Stimulated activated CD8-positive, alpha-beta memory T cell treated with anti-CD3 and anti-CD28 coated beads, Interleukin-7, amount 100 ng/mL, for 24 hours (primary cell): Measurements from ENCODE around the gene WSB2.
"Not testable (repeated sequence)": the region's sequence is repeated elsewhere in the genome, so short reads cannot be mapped to it uniquely, and the experiment has no call there.

Experiments used
- DNase-seq: peaks from one replicate; pipeline ENCODE4 v3.0.0-alpha.2; 2020; ENCODE audit warnings: low read depth

Gene WSB2

DNA sequence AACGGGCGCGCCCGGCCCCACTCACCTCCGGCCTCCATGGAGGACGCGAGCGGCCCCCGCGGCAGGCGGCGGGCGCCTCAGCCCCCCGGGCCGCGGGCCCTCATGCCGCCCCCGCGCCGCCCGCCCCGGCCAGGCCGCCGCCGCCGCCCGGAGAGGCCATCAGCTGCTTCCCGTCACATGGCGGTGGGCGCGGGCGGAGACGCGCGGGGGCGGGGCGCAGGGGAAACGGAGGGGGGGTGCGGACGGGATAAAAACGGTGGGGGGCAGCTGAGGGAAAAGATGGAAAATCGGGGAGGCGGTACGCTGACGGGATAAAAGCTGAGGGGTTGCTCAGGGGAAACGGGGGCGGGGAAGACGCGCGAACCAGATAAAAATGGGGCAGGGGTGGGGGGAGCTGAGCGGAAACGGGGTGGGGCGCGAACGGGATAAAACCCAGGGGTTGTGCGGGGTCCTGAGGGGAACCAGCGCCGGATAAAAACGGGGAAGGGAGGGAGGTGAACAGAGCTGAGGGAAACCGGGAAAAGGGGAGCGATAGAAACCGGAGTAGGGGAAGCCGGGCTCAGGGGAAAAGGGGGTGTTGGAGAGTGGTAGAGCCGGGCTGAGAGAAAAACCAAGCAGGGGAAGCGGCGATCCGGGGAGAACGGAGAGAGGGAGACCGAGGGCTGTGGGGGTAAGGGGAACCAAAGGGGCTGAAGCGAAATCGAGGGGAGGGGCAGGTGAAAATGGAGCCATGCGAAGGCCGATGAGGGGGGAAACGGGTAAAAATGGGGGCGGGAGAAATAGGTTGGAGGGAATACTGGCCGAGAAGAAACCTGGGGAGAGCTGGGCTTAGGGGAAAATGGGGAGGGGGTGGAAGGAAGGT lies at the start of gene WSB2:
Gene WSB2 (minus strand): TSS at position 169 of the 862 bp plus-strand sequence. CDS start 131 bp downstream, at position 38.
- DNase-seq, result no peak

DNA sequence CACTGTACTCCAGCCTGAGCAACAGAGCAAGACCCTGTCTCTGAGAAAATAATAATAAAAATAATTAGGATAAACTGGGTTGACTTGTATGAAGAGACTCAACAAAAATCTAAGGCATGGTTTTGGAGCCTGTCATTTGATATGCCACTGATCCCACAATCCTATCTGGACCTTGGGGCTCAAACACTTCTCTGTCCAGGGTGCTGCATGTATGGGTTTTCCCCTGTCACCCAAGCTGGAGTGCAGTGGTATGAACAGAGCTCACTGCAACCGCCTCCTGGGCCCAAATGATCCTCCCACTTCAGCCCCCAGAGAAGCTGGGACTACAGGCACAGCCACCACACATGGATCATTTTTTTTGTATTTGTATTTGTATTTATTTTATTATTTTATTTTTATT lies 48.1 kb upstream of the WSB2 start:
- no peak for DNase-seq

DNA sequence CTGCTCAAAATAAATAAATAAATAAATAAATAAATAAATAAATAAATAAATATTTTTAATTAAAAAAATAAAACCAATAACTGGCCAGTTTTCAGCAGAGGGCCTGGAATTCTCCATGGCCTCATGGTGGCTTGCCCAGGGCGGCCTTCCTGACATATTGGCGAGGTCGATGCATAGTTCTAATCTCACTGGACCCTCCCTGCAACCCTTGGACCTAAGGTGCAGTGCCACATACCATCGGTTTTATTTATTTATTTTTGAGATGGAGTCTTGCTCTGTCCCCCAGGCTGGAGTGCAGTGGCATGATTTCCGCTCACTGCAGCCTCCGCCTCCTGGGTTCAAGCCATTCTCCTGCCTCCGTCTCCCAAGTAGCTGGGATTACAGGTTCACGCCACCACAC lies 46.7 kb upstream of the WSB2 start:
- no peak for DNase-seq

DNA sequence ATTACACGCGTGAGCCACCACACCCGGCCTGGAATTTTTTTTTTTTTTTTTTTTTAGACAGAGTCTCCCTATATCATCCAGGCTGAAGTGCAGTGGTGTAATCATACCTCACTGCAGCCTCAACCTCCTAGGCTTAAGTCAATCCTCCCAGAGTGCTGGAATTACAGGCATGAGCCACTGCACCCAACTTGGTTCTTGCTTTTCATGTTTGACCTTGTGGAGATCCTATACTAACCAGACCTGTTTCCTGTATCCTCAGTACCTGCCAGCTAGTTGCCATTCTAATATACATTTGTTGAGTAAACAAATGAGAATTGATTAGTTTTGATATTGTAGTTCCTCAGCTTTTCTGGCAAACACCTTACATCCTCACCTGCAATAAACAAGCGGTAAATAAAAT lies 46.0 kb upstream of the WSB2 start:
- no peak for DNase-seq

DNA sequence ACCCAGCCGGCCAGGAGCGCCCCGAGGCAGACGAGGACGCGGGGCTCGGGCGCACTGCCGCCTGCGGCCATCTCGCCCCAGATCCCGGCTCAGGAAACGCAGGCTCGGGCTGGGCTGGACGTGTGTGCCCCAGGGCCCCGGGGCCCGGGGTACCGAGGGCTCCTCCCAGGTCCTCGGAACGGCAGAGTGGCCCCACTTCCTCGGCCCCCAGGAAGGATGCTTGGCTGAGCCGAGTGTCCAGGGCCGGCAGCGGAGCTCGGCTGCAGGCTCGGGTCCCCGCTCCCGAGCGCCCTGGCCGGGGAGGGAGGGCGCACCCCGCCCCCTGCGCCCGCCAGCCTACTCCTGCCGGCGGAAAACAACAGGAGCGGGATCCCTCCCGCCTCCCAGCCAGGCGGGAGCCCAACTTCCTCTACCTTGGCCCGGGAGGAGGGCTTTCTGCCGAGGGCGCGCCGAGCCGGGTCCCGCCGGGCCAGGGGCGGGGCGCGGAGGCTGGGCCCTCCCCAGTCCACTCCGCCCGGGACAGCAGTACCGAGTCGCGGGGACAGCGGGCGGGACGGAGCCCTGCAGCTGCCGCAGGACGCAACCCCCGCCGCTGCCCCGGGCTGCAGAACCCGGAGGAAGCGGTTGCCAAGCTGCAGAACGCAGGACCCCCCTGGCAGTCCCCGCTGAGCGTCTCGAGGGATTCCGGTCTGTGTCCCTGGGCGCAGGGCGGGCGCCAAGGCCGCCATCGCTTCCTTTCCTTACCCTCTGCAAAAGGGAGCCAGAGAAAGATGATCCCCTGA lies 42.8 kb upstream of the WSB2 start, which contains the start of gene VSIG10:
Gene VSIG10 (minus strand): TSS at position 411 of the 782 bp plus-strand sequence. CDS start 340 bp downstream, at position 71.
- DNase-seq, result no peak

DNA sequence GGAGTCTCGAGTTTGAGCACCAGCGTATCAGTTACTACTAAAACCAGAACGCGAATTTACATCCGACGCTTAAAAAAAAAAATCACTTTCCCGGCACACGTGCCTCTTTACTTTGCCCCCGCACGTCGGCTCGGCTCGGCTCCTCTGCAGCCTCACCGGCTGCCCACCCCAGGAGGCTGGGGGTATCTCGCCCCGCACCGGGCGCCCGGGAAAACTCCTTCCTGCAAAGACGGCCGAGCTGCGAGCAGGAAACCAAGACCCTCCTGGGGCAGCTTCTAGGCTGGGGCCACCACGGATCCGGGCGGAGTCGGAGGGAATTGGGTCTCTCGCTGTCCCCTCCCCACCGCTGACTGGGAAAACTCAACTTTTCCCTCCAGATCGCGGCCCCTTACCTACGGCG lies 42.2 kb upstream of the WSB2 start:
- DNase-seq, result no peak

GRCh38 chr12:118102609-118103008 lies 41.6 kb upstream of the WSB2 start:
- no peak for DNase-seq

- no peak for DNase-seq
Observed at GRCh38 chr12:118102070-118102469, 41.1 kb upstream of the WSB2 start.

GRCh38 chr12:118101051-118101450 lies 40.1 kb upstream of the WSB2 start:
- DNase-seq, result no peak

DNA sequence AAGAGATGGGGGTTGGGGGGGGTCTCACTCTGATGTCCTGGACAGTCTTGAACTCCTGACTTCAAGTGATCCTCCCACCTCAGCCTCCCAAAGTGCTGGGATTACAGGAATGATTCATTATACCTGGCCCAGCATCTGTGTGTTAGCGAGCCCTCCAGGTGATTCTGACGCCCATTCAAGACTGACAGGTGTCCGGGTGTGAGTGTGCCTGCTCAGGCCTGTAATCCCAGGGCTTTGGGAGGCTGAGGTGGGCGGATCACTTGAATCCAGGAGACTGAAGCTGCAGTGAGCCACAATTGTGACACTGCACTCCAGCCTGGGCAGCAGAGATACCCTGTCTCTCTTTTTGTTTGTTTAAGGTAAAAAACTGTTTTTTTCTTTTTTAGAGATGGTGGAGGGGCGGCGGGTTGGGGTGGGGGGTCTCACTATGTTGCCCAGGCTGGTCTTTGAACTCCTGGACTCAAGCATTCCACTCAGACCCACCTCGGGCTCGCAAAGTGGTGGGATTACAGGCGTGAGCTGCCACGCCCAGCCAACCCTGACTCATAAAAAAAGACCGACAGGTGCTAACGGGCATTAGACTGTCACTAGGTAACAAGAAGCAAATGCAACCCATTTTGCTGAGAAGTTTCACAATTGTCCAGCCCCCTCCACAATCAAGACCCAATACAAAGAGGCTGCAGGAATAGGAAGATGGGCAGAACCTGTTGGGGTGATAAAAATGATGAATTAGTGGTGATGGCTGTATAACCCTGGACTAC lies 38.1 kb upstream of the WSB2 start:
- no peak for DNase-seq

- no peak for DNase-seq
Observed at GRCh38 chr12:118098401-118098800, 37.4 kb upstream of the WSB2 start.

- DNase-seq, result no peak
Observed at GRCh38 chr12:118094039-118094438, 33.1 kb upstream of the WSB2 start.

DNA sequence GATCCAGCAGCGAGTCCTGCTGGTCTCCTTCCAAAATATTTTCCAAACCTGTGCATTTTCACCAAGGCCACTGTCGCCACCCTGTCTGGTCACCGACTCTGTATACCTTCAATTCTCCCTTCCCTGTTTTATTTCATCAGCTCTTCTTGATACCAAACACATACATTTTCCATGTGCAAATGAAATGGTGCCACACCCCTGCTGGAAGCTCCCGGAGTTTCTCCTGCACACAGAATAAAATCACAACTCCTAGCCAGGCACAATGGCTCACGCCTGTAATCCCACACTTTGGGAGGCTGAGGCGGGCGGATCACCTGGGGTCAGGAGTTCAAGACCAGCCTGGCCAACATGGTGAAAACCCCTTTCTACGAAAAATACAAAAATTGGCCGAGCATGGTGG lies 28.8 kb upstream of the WSB2 start:
- DNase-seq, result no peak

GRCh38 chr12:118082161-118082560 lies 21.2 kb upstream of the WSB2 start:
- DNase-seq, result no peak

DNA sequence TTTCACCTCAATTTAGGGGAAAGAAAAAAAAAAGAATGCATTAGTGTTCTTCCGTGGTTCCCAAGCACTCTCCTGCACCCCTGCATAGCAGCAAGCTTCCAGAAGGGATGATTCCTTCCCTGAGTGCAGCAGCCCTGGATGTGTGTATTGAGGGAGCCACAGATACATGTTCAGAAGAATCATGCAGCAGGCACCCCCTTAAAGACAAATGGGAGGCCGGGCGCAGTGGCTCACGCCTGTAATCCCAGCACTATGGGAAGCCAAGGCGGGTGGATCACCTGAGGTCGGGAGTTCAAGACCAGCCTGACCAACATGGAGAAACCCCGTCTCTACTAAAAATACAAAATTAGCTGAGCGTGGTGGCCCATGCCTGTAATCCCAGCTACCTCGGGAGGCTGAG lies 20.5 kb upstream of the WSB2 start:
- not testable (repeated sequence) for DNase-seq

GRCh38 chr12:118073768-118074167 lies 12.8 kb upstream of the WSB2 start:
- no peak for DNase-seq

DNA sequence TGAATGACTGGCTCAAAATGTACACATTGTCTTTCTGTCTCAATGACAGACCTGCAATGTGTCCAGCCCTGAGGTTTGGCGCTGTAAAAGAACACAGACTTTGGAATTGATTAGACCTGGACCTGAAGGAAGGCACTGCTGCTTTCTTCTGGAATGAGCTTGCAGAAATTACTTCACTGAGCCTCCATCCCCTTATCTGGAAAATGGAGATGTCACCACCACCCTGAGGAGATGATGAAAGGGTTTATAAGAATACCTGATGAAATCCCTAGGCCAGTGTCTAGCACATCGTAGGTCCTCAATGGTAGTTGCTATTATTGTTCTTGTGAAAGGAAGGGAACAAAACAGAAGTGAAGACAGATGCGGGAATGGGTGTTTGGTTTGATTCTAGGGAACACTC lies 9.7 kb upstream of the WSB2 start:
- no peak for DNase-seq

DNA sequence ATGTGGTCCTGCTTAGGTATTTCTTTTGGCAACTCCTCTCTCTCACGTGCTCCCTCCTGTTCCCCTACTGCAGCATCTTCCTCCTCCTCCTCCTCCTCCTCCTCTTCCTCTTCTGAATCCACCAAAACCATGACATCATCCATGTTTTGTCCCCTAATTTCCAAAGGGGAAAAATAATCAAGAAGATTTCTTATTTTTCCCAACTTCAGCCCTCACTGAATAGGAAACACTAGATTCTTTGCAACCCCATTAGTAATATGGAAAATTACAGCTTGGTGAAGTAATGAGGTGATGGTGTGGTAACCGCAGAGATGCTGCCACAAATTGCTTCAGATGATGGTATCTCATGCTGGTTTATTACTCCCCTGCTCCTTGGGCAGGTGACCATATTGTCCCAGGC lies 7.5 kb upstream of the WSB2 start:
- DNase-seq, result no peak

- DNase-seq, result no peak
Observed at GRCh38 chr12:118065380-118065779, 4.4 kb upstream of the WSB2 start.

DNA sequence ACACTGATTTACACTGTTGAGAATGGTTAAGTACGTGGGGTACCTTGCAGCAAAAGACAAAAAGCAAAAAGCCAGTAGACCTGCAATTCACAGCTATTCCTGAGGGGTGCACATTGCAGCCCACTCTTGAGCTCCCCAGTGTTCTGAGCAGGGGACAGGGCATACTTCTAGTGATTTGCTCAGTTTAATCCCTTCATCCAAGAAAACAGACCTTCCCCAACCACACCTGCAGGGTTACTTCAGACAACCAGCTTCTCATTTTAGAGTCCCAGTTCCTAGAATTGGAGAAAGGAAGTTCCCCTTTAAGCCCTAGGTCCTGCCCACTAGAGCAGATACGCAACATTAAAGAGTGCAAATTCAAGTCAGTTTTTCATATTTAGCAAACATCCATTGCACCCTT lies 3.6 kb upstream of the WSB2 start:
- DNase-seq, result no peak

GRCh38 chr12:118063576-118064391 lies 2.8 kb upstream of the WSB2 start:
- DNase-seq, result no peak
